GM12875 (cell line): Measurements from ENCODE around the gene ZNF689.
A peak's percentile ranks its signal among the peaks of the same experiment; 100 is the strongest.

Source experiments
- H3K4me3 ChIP-seq: one replicate; pipeline ENCODE4 v1.5.1; 2011; ENCODE audit warnings: low read depth, low read length, control low read depth
- TF ChIP-seq, protein P1 (sequence below): IDR thresholded peaks from 2 replicates; pipeline ENCODE4 v1.5.1; 2011; ENCODE audit warnings: low read depth, mild to moderate bottlenecking, control low read depth, inconsistent platforms, low read length, moderate library complexity, borderline replicate concordance; ENCODE audit not compliant: insufficient read depth

The ZNF689 gene

DNA sequence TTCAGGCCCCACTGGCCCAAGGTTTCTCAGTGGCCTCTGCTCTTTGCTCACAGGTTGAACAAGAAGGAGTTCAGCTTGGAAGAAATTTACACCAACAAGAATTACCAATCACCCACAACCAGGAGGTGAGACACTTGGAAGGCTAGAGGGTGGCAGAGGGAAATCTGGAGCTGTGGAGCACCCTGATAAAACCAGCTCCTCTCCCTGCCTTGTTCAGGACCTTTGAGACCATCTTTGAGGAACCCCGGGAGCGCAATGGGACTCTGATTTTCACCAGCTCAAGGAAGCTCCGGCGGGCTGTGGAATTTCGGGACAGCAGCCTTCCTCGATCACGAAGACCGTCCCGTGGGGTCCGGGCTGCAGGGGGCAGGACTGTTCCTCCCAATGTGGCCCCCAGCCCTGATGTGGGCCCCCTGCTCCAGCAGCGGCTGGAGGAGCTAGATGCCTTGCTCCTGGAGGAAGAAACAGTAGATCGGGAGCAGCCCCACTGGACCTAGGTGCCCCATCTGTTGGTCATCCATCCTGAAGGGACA, 45.7 kb upstream of the ZNF689 start:
- TF ChIP-seq, protein P1, sequence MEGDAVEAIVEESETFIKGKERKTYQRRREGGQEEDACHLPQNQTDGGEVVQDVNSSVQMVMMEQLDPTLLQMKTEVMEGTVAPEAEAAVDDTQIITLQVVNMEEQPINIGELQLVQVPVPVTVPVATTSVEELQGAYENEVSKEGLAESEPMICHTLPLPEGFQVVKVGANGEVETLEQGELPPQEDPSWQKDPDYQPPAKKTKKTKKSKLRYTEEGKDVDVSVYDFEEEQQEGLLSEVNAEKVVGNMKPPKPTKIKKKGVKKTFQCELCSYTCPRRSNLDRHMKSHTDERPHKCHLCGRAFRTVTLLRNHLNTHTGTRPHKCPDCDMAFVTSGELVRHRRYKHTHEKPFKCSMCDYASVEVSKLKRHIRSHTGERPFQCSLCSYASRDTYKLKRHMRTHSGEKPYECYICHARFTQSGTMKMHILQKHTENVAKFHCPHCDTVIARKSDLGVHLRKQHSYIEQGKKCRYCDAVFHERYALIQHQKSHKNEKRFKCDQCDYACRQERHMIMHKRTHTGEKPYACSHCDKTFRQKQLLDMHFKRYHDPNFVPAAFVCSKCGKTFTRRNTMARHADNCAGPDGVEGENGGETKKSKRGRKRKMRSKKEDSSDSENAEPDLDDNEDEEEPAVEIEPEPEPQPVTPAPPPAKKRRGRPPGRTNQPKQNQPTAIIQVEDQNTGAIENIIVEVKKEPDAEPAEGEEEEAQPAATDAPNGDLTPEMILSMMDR = no peak

DNA sequence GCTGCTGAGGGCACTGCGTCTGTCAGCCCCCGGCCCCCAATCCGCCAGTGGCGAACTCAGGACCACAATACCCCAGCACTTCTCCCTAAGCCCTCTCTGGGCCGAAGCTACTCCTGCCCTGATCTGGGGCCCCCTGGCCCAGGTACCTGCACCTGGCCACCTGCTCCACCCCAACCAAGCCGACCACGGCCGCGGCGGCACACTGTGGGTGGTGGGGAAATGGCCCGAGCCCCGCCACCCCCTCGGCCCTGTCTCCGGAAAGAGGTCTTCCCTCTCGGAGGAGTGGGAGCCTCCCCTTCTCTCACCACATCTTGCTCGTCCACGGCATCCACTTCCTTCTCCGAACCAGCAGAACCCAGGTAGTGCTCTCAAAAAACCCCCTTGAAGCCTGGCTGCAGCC, 44.7 kb upstream of the ZNF689 start:
- no peak overlapping the region for H3K4me3 ChIP-seq
- TF ChIP-seq, protein P1 = no peak

More for the DNA sequence above, 45.7 kb upstream of the ZNF689 start:
- H3K4me3 ChIP-seq = no peak overlapping the region

DNA sequence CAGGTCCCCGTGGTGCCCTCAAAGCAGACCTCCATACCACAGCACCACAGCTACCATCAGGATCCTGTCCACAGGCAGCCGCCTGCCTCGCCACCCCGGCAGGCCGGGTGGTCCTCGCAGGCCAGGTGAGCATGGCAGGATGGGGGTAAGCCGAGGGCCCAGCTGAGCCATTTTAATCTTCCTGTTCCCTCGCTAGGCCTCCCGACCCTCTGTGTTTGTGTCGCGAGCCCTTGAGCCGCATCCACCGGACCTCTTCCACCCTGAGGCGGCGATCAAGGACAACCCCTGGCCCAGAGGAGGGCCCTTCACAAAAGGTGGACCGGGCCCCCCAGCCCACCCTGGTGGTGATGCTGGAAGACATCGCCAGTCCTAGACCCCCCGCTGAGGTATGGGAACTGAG, 42.5 kb upstream of the ZNF689 start:
- no peak overlapping the region for H3K4me3 ChIP-seq
- TF ChIP-seq, protein P1 = no peak

DNA sequence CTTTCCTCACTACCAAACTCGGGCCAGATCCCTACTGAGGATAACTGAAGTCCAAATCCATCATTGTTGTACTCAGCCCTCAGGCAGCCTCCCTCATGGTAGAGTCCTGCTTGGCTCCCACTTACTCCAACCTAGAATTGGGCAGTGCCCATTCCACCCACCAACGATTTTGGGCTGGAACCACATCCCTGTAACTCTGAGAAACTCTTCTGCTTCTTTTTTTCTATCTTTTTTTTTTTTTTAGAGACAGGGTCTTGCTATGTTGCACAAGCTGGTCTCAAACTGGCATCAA, 41.8 kb upstream of the ZNF689 start:
- TF ChIP-seq, protein P1 = no peak
- peak overlapping the region; percentile 95 for H3K4me3 ChIP-seq

DNA sequence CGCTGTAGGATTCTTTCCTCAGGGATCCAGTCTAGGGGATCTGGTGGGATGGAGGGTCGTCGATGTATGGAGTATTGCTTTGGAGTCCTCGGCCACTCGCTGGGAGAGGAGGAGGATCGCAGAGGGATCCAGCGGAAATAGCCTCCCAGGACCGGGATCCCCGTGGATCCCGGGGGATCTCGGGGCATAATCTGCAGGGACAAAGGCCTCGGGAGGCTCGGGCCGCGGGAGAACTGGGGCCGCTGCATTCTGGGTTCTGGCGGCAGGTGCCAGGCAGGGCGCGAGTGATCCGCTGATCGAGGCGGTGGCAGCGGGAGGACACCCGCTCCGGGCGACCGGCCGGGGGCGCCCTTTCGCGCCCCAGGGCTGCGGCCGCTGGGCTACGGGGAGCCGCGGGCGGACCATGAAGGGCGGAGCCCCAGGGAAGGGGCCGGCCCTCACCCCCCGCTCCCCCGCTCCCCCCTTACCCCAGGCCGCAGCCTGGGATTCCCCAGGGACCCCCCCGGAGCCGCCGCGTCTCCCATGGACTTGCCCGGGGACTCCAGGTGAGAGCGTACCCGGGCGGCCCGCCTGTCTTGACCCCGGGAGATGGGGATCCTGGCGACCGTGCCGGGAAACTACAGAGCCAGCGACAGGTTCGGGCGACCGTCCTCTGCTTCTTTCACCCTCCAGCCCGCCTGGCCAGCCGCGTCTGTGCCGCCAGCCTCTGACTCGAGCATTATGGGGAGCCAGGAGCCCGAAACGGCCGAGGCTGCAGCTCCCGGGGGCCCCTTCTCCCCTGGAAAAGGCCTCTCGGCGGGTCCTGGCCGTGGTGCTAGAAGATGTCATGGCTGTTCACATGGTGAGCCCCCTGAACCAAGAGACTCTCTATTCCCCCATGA, 41.2 kb upstream of the ZNF689 start:
- TF ChIP-seq, protein P1 = peak; percentile 86
- H3K4me3 ChIP-seq = peak overlapping the region; percentile 95

DNA sequence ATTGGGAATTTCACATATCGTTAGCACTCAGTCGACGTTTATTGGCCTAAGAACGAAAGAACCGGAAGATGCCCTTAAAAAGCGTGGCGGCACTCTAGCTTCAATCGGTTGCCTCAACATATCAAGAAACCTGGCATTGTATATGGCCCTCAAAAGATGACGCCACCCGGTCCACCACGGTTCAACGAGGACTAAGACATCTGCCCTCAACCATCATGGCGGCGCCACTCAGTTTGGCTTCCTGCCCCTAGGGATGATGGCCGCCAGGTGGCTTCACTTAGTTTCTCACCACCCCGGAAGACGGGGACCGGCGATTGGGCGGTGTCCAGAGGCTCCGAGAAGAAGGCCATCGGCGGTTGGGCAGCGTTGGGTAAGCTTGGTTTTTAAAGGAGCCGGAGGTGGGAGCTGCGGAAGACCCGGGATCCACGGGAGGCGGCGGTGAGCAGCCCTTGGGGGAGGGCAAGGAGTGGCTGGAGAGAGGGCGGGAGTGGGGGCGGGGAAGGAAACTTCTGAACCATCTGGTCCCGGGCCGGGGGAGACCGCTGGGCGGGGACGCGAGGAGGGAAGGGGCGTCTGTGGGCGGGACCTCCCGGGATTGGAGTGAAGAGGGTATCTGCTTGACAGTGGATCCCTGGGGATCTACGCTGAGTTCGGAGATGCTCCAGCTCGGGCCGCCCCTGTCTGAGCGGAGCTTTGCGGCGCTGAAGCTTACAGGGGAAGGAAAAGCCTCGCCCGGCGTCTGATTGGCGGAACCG, 40.4 kb upstream of the ZNF689 start, which contains the start of gene PRR14:
Gene PRR14, plus strand, starts transcription at position 592 of the 755 bp plus-strand sequence. CDS start 686 bp downstream, outside the sequence.
- TF ChIP-seq, protein P1 = no peak; the same call in 1 of the 2 replicates
- peak within 1 kb of the TSS; percentile 95 for H3K4me3 ChIP-seq
